ENCODE measurements around the gene GABRG2. TPM values are rescaled to one million over a fixed set of nuclear protein-coding genes. Genes with fewer than 3 reads are reported as not detected.

GABRG2 gene
- polyA plus RNA-seq, 1 of the 3 experiments (the other 2 are of a cell fraction) = not detected

- no peak overlapping the region for H3K27ac ChIP-seq (ENCODE audit: low read depth in 2 of 2, low read length in 1 of 2)
- no peak overlapping the region for H3K9ac ChIP-seq
- no peaks in the 10 kb centered on the region for H3F3A ChIP-seq (replicated peaks; ENCODE audit: insufficient read depth)
- H3K4me3 ChIP-seq (ENCODE audit: low read depth in 2 of 2, low read length in 1 of 2) = no peak overlapping the region
- no peaks in the 10 kb centered on the region for H4K20me1 ChIP-seq (ENCODE audit: insufficient read depth)
- H3K4me1 ChIP-seq (ENCODE audit: control insufficient read depth in 1 of 2, insufficient read depth in 2 of 2, low read depth in 1 of 2, low read length in 1 of 2) = no peaks in the 10 kb centered on the region
- WGBS (ENCODE audit: low lambda C conversion rate) = 4% methylated on average over 3 of the region's 3 CpGs
- H3K4me2 ChIP-seq = no peak overlapping the region
- no peaks in the 10 kb centered on the region for H3K9me2 ChIP-seq
- H3K79me2 ChIP-seq (ENCODE audit: insufficient read depth) = no peaks in the 10 kb centered on the region
- H3K9me3 ChIP-seq = no peaks in the 10 kb centered on the region; the same call in 1 of the 2 replicates
- no peak for DNase-seq
- no peak overlapping the region for H2AFZ ChIP-seq (ENCODE audit: low read depth)
- ChIA-PET POLR2A (no interaction called here), CTCF (interaction anchor here (1.1 kb wide), 1 partner anchor 16 kb away, joined by 4 read pairs; no protein-coding TSS in a partner anchor)
- H3K36me3 ChIP-seq (replicated peaks in 1 of 2; ENCODE audit: control insufficient read depth in 1 of 2, insufficient read depth in 2 of 2, low read length in 1 of 2) = no peaks in the 10 kb centered on the region
- TF ChIP-seq, protein P1, sequence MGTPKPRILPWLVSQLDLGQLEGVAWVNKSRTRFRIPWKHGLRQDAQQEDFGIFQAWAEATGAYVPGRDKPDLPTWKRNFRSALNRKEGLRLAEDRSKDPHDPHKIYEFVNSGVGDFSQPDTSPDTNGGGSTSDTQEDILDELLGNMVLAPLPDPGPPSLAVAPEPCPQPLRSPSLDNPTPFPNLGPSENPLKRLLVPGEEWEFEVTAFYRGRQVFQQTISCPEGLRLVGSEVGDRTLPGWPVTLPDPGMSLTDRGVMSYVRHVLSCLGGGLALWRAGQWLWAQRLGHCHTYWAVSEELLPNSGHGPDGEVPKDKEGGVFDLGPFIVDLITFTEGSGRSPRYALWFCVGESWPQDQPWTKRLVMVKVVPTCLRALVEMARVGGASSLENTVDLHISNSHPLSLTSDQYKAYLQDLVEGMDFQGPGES (IDR thresholded peaks at IDR 0.05; ENCODE audit: low read depth, low read length) = no peak
- TF ChIP-seq PBX3 (IDR thresholded peaks at IDR 0.05) = no peak
- TF ChIP-seq, protein P2, sequence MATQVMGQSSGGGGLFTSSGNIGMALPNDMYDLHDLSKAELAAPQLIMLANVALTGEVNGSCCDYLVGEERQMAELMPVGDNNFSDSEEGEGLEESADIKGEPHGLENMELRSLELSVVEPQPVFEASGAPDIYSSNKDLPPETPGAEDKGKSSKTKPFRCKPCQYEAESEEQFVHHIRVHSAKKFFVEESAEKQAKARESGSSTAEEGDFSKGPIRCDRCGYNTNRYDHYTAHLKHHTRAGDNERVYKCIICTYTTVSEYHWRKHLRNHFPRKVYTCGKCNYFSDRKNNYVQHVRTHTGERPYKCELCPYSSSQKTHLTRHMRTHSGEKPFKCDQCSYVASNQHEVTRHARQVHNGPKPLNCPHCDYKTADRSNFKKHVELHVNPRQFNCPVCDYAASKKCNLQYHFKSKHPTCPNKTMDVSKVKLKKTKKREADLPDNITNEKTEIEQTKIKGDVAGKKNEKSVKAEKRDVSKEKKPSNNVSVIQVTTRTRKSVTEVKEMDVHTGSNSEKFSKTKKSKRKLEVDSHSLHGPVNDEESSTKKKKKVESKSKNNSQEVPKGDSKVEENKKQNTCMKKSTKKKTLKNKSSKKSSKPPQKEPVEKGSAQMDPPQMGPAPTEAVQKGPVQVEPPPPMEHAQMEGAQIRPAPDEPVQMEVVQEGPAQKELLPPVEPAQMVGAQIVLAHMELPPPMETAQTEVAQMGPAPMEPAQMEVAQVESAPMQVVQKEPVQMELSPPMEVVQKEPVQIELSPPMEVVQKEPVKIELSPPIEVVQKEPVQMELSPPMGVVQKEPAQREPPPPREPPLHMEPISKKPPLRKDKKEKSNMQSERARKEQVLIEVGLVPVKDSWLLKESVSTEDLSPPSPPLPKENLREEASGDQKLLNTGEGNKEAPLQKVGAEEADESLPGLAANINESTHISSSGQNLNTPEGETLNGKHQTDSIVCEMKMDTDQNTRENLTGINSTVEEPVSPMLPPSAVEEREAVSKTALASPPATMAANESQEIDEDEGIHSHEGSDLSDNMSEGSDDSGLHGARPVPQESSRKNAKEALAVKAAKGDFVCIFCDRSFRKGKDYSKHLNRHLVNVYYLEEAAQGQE (IDR thresholded peaks at IDR 0.05; ENCODE audit: low read depth, low read length) = no peak
- TF ChIP-seq FOXJ3 (CRISPR knock-in tag; IDR thresholded peaks at IDR 0.05) = no peak
- TF ChIP-seq MXI1 (IDR thresholded peaks at IDR 0.05; ENCODE audit: low read depth, low read length) = no peak
- no peak for TF ChIP-seq POLR2AphosphoS5 (IDR thresholded peaks at IDR 0.05; ENCODE audit: low read depth, low read length)
- no peak for TF ChIP-seq USF1 (IDR thresholded peaks at IDR 0.05; ENCODE audit: borderline replicate concordance, low read depth)
- no peak for TF ChIP-seq TEAD4 (IDR thresholded peaks at IDR 0.05; ENCODE audit: borderline replicate concordance, insufficient read depth)
- TF ChIP-seq RXRA (IDR thresholded peaks at IDR 0.05; ENCODE audit: borderline replicate concordance, low read depth) = no peak
- no peak for TF ChIP-seq TAF1 (IDR thresholded peaks at IDR 0.05; ENCODE audit: borderline replicate concordance, low read depth, low read length)
- no peak for TF ChIP-seq TCF12 (IDR thresholded peaks at IDR 0.05)
- no peak for TF ChIP-seq CTCF (IDR thresholded peaks at IDR 0.05)
- no peak for TF ChIP-seq JUND (IDR thresholded peaks at IDR 0.05)
- no peak for TF ChIP-seq RCOR1 (IDR thresholded peaks at IDR 0.05; ENCODE audit: low read length)
- H3K27me3 ChIP-seq (ENCODE audit: insufficient read depth) = no peaks in the 10 kb centered on the region
Observed at GRCh38 chr5:162119801-162120200, 52.2 kb downstream of the GABRG2 start.

Measured in SK-N-SH (cell line).